HL-60 (cell line): ENCODE measurements around the gene UROD.

Source experiments
- DNase-seq, 2 experiments: peaks; one replicate each; pipeline ENCODE4 v3.0.0-alpha.2; 2010 to 2020; ENCODE audit warnings: low read depth in 1 of 2, low spot score in 1 of 2
- H3K27ac ChIP-seq: fragments of 250-450 bp; sonication (Bioruptor Pico); replicated peaks from 2 replicates; pipeline ENCODE4 v1.5.1; 2020; ENCODE audit warnings: mild to moderate bottlenecking, moderate library complexity
- H3K27me3 ChIP-seq: fragments of 250-450 bp; sonication (Bioruptor Pico); 2 replicates; pipeline ENCODE4 v1.5.1; 2021; ENCODE audit warnings: mild to moderate bottlenecking, moderate library complexity; ENCODE audit not compliant: insufficient read depth, poor library complexity, severe bottlenecking
- H3K4me3 ChIP-seq: replicated peaks from 2 replicates; pipeline ENCODE4 v1.5.1; 2011; ENCODE audit warnings: mild to moderate bottlenecking, control low read depth, low read length; ENCODE audit not compliant: insufficient read depth
- GABPA ChIP-seq: IDR thresholded peaks from 2 replicates; pipeline ENCODE4 v1.6.1; 2012; ENCODE audit warnings: low read depth
- POLR2AphosphoS5 ChIP-seq: IDR thresholded peaks from 2 replicates; pipeline ENCODE4 v1.6.1; 2012; ENCODE audit warnings: low read depth
- SPI1 ChIP-seq: IDR thresholded peaks from 2 replicates; pipeline ENCODE4 v1.6.1; 2012; ENCODE audit warnings: low read depth, mild to moderate bottlenecking, borderline replicate concordance
- TF ChIP-seq, protein P1 (sequence below): IDR thresholded peaks from 2 replicates; pipeline ENCODE4 v1.6.1; 2012; ENCODE audit warnings: low read depth; ENCODE audit not compliant: insufficient replicate concordance
- TF ChIP-seq, protein P2 (sequence below): IDR thresholded peaks from one replicate; pipeline ENCODE4 v1.5.1; 2011; ENCODE audit warnings: low read length, control low read depth, inconsistent platforms; ENCODE audit not compliant: insufficient read depth

The UROD gene

DNA sequence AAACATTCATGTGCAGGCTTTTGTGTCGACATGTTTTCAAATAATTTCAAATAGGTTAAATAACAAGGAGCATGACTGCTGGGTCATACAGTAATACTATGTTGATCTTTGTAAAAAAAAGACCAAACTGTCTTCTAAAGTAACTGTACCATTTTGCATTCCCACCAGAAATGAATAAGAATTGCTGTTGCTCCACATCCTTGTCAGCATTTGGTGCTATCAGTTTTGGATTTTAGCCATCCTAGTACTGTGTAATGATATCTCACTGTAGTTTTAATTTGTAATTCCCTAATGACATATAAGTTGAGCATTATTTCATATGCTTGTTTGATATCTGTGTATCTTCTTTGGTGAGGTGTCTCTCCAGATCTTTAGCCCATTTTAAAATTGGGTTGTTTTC is 11.6 kb downstream of the UROD start:
- DNase-seq = no peak
- Histone ChIP-seq H3K27me3 (peaks cover 5% of the 10 kb centered on the region), H3K27ac (no peak overlapping the region), H3K4me3 (no peak overlapping the region)
- TF ChIP-seq, protein P1, sequence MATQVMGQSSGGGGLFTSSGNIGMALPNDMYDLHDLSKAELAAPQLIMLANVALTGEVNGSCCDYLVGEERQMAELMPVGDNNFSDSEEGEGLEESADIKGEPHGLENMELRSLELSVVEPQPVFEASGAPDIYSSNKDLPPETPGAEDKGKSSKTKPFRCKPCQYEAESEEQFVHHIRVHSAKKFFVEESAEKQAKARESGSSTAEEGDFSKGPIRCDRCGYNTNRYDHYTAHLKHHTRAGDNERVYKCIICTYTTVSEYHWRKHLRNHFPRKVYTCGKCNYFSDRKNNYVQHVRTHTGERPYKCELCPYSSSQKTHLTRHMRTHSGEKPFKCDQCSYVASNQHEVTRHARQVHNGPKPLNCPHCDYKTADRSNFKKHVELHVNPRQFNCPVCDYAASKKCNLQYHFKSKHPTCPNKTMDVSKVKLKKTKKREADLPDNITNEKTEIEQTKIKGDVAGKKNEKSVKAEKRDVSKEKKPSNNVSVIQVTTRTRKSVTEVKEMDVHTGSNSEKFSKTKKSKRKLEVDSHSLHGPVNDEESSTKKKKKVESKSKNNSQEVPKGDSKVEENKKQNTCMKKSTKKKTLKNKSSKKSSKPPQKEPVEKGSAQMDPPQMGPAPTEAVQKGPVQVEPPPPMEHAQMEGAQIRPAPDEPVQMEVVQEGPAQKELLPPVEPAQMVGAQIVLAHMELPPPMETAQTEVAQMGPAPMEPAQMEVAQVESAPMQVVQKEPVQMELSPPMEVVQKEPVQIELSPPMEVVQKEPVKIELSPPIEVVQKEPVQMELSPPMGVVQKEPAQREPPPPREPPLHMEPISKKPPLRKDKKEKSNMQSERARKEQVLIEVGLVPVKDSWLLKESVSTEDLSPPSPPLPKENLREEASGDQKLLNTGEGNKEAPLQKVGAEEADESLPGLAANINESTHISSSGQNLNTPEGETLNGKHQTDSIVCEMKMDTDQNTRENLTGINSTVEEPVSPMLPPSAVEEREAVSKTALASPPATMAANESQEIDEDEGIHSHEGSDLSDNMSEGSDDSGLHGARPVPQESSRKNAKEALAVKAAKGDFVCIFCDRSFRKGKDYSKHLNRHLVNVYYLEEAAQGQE = no peak
- TF ChIP-seq GABPA = no peak
- no peak for TF ChIP-seq POLR2AphosphoS5
- TF ChIP-seq, protein P2, sequence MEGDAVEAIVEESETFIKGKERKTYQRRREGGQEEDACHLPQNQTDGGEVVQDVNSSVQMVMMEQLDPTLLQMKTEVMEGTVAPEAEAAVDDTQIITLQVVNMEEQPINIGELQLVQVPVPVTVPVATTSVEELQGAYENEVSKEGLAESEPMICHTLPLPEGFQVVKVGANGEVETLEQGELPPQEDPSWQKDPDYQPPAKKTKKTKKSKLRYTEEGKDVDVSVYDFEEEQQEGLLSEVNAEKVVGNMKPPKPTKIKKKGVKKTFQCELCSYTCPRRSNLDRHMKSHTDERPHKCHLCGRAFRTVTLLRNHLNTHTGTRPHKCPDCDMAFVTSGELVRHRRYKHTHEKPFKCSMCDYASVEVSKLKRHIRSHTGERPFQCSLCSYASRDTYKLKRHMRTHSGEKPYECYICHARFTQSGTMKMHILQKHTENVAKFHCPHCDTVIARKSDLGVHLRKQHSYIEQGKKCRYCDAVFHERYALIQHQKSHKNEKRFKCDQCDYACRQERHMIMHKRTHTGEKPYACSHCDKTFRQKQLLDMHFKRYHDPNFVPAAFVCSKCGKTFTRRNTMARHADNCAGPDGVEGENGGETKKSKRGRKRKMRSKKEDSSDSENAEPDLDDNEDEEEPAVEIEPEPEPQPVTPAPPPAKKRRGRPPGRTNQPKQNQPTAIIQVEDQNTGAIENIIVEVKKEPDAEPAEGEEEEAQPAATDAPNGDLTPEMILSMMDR = no peak
- TF ChIP-seq SPI1 = no peak

DNA sequence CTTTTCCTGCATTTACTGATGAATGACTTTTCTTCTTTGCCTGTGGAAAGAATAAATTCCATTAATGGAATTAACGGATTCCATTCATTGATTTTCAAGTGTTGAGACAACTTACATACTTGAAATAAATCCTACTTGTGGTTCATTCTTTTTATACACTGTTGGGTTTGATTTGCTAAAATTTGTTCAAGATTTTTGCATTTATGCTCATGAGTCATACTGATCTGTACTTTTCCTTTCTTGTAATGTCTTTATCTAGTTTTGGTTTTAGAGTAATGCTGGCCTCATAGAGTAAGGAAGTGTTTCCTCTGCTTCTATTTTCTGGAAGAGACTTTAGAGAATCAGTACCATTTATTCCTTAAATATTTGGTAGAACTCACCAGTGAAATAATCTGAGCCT is 14.4 kb downstream of the UROD start:
- Histone ChIP-seq H3K27ac (no peak overlapping the region), H3K4me3 (no peak overlapping the region), H3K27me3 (peaks cover 5% of the 10 kb centered on the region)
- DNase-seq = no peak
- TF ChIP-seq GABPA = no peak
- TF ChIP-seq, protein P2 = no peak
- TF ChIP-seq, protein P1 = no peak

DNA sequence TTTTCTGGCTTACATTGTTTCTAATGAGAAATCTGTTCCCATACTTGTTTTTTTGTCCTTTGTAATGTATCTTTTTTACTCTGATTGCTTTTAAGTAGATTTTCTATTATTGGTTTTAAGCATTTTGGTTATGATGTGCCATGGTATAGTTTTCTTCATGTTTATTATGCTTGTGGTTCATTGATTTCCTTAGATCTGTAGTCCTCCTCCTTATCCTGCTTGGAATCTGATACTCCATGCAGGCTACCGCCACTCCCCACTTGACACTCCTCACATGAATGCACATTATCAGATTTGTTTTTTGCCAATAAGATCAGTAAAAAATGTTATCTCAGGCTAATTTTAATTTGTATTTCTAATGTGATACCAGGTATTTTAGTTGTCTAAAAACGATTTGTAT is 20.8 kb downstream of the UROD start:
- TF ChIP-seq SPI1 (no peak), GABPA (no peak), POLR2AphosphoS5 (no peak)
- TF ChIP-seq, protein P2 = no peak
- TF ChIP-seq, protein P1 = no peak
- Histone ChIP-seq H3K27me3 (no peaks in the 10 kb centered on the region), H3K27ac (no peak overlapping the region), H3K4me3 (no peak overlapping the region)
- DNase-seq = no peak
